Measurements from ENCODE around the gene LAMA1.
A peak's percentile ranks its signal among the peaks of the same experiment; 100 is the strongest.
"Not testable (repeated sequence)": the region's sequence is repeated elsewhere in the genome, so short reads cannot be mapped to it uniquely, and the experiment has no call there.

The LAMA1 gene

GRCh38 chr18:7117390-7118355 lies at the start of gene LAMA1:
Gene LAMA1 (minus strand): TSS chr18:7117797. CDS start chr18:7117720, 77 bp downstream.
- no peak for DNase-seq

- DNase-seq = no peak
Measured at GRCh38 chr18:7165846-7166393, 48.3 kb upstream of the LAMA1 start.

GRCh38 chr18:7164323-7165004 lies 46.9 kb upstream of the LAMA1 start:
- peak; percentile 0 for DNase-seq

- DNase-seq = no peak
Measured at GRCh38 chr18:7158216-7158615, 40.6 kb upstream of the LAMA1 start.

GRCh38 chr18:7157760-7158159 lies 40.2 kb upstream of the LAMA1 start:
- no peak for DNase-seq

GRCh38 chr18:7155887-7156286 lies 38.3 kb upstream of the LAMA1 start:
- no peak for DNase-seq

GRCh38 chr18:7155092-7155491 lies 37.5 kb upstream of the LAMA1 start:
- DNase-seq = no peak

- DNase-seq = no peak
Measured at GRCh38 chr18:7152440-7152839, 34.8 kb upstream of the LAMA1 start.

GRCh38 chr18:7147399-7147798 lies 29.8 kb upstream of the LAMA1 start:
- no peak for DNase-seq

GRCh38 chr18:7146067-7146466 lies 28.5 kb upstream of the LAMA1 start:
- no peak for DNase-seq

GRCh38 chr18:7144921-7145320 lies 27.3 kb upstream of the LAMA1 start:
- not testable (repeated sequence) for DNase-seq

GRCh38 chr18:7141287-7141686 lies 23.7 kb upstream of the LAMA1 start:
- DNase-seq = no peak

GRCh38 chr18:7139409-7139808 lies 21.8 kb upstream of the LAMA1 start:
- no peak for DNase-seq

GRCh38 chr18:7133181-7133580 lies 15.6 kb upstream of the LAMA1 start:
- DNase-seq = no peak

- DNase-seq = no peak
Measured at GRCh38 chr18:7132356-7133150, 15.0 kb upstream of the LAMA1 start.

- no peak for DNase-seq
Measured at GRCh38 chr18:7122376-7122775, 4.8 kb upstream of the LAMA1 start.

GRCh38 chr18:7116792-7117389 lies 706 bp downstream of the LAMA1 start:
- no peak for DNase-seq

GRCh38 chr18:7116001-7116730 lies 1.4 kb downstream of the LAMA1 start:
- peak; percentile 46 for DNase-seq

- no peak for DNase-seq
Measured at GRCh38 chr18:7112936-7113335, 4.7 kb downstream of the LAMA1 start.

GRCh38 chr18:7111134-7111533 lies 6.5 kb downstream of the LAMA1 start:
- DNase-seq = no peak

GRCh38 chr18:7105943-7106342 lies 11.7 kb downstream of the LAMA1 start:
- no peak for DNase-seq

GRCh38 chr18:7105268-7105667 lies 12.3 kb downstream of the LAMA1 start:
- no peak for DNase-seq
